Liver (tissue), 9 donors: Measurements from ENCODE around the gene KIRREL3. TPM values are rescaled to one million over a fixed set of nuclear protein-coding genes. Genes with fewer than 3 reads are reported as not detected.

Source experiments
- DNase-seq: peaks from one replicate; pipeline ENCODE4 v3.0.0-alpha.2; 2017; ENCODE audit warnings: low spot score
- H3K27ac ChIP-seq, 2 donors: one replicate each; pipeline ENCODE4 v1.7.0; 2013; ENCODE audit warnings: inconsistent platforms in 2 of 2, low read length in 2 of 2, control low read depth in 1 of 2, low read depth in 1 of 2, mild to moderate bottlenecking in 1 of 2
- H3K27me3 ChIP-seq, 4 donors: one replicate each; pipeline versions ENCODE4 v1.6.1 to v1.7.0; 2013; ENCODE audit warnings: low read length in 3 of 4, inconsistent platforms in 1 of 4, mild to moderate bottlenecking in 1 of 4, moderate library complexity in 1 of 4; ENCODE audit not compliant: control insufficient read depth in 4 of 4, insufficient read depth in 4 of 4
- H3K36me3 ChIP-seq, 4 donors: one replicate each; pipeline versions ENCODE4 v1.6.1 to v1.7.0; 2013; ENCODE audit warnings: low read length in 3 of 4, mild to moderate bottlenecking in 3 of 4, low read depth in 1 of 4, moderate library complexity in 1 of 4; ENCODE audit not compliant: control insufficient read depth in 4 of 4, insufficient read depth in 3 of 4
- H3K4me1 ChIP-seq, 4 donors: one replicate each; pipeline versions ENCODE4 v1.6.1 to v1.7.0; 2013; ENCODE audit warnings: low read length in 3 of 4, mild to moderate bottlenecking in 3 of 4, moderate library complexity in 1 of 4; ENCODE audit not compliant: control insufficient read depth in 4 of 4, insufficient read depth in 4 of 4
- H3K4me3 ChIP-seq, 3 donors: one replicate each; pipeline versions ENCODE4 v1.6.1 to v1.7.0; 2013; ENCODE audit warnings: low read length in 3 of 3, control low read depth in 1 of 3, low read depth in 1 of 3, mild to moderate bottlenecking in 1 of 3
- H3K9ac ChIP-seq, 2 donors: one replicate each; pipeline ENCODE4 v1.7.0; 2013; ENCODE audit warnings: low read length in 2 of 2, mild to moderate bottlenecking in 2 of 2, moderate library complexity in 2 of 2, control low read depth in 1 of 2, low read depth in 1 of 2
- H3K9me3 ChIP-seq, 4 donors: one replicate each; pipeline versions ENCODE4 v1.6.1 to v1.7.0; 2013; ENCODE audit warnings: low read length in 3 of 4; ENCODE audit not compliant: control insufficient read depth in 4 of 4
- EGR1 ChIP-seq, 2 donors: IDR thresholded peaks; 2 replicates each; pipeline ENCODE4 v1.6.1; 2016 to 2018; ENCODE audit warnings: antibody characterized with exemption in 2 of 2, low read depth in 2 of 2
- FOXA1 ChIP-seq: IDR thresholded peaks from 2 replicates; pipeline ENCODE4 v1.6.1; 2016; ENCODE audit warnings: antibody characterized with exemption
- FOXA2 ChIP-seq: IDR thresholded peaks from 2 replicates; pipeline ENCODE4 v1.6.1; 2016; ENCODE audit warnings: antibody characterized with exemption
- GABPA ChIP-seq, 2 donors: IDR thresholded peaks in 1 of 2; conservative IDR thresholded peaks in 1 of 2; 2 replicates each; pipeline ENCODE4 v1.6.1; 2016; ENCODE audit warnings: antibody characterized with exemption in 2 of 2, mild to moderate bottlenecking in 1 of 2, moderate library complexity in 1 of 2
- HNF4A ChIP-seq, 2 donors: conservative IDR thresholded peaks; 2 replicates each; pipeline ENCODE4 v1.6.1; 2016; ENCODE audit warnings: antibody characterized with exemption in 2 of 2, mild to moderate bottlenecking in 2 of 2
- HNF4G ChIP-seq: IDR thresholded peaks from 2 replicates; pipeline ENCODE4 v1.6.1; 2016; ENCODE audit warnings: antibody characterized with exemption
- JUND ChIP-seq, 2 donors: IDR thresholded peaks; 2 replicates each; pipeline ENCODE4 v1.6.1; 2016; ENCODE audit warnings: antibody characterized with exemption in 2 of 2
- NR2F2 ChIP-seq: IDR thresholded peaks from 2 replicates; pipeline ENCODE4 v1.6.1; 2016; ENCODE audit warnings: antibody characterized with exemption
- RAD21 ChIP-seq, 2 donors: IDR thresholded peaks; 2 replicates each; pipeline ENCODE4 v1.6.1; 2016; ENCODE audit warnings: antibody characterized with exemption in 2 of 2, mild to moderate bottlenecking in 2 of 2
- RXRA ChIP-seq, 2 donors: IDR thresholded peaks; 2 replicates each; pipeline ENCODE4 v1.6.1; 2017 to 2018; ENCODE audit warnings: antibody characterized with exemption in 2 of 2, mild to moderate bottlenecking in 1 of 2
- SP1 ChIP-seq: IDR thresholded peaks from 2 replicates; pipeline ENCODE4 v1.6.1; 2018; ENCODE audit warnings: antibody characterized with exemption, mild to moderate bottlenecking
- TAF1 ChIP-seq: conservative IDR thresholded peaks from 2 replicates; pipeline ENCODE4 v1.6.1; 2016; ENCODE audit warnings: antibody characterized with exemption, mild to moderate bottlenecking
- YY1 ChIP-seq: IDR thresholded peaks from 2 replicates; pipeline ENCODE4 v1.6.1; 2016; ENCODE audit warnings: antibody characterized with exemption, mild to moderate bottlenecking
- WGBS: extraction: QIAGEN DNeasy Blood & Tissue Kit; methylation state at CpG from one replicate; pipeline ENCODE4 v1.1.7; 2013; 5-methylcytosine and 5-hydroxymethylcytosine counted together
- polyA plus RNA-seq, 2 donors: library from polyadenylated mRNA; stranded (reverse) in 1 of 2; unstranded in 1 of 2; fragments of 200-250 nt in 1 of 2; fragments of >200 nt in 1 of 2; fragmentation: Nextera tagmentation in 1 of 2; extraction: Ambion mirVana in 1 of 2; gene quantifications; one replicate each; pipeline versions ENCODE4 v1.2.1 to v1.2.3, GENCODE V29; 2013 to 2015
- total RNA-seq, 2 donors: library from RNA; depleted of rRNA; stranded (reverse); fragments of >200 nt; gene quantifications; one replicate each; pipeline ENCODE4 v1.2.3, GENCODE V29; 2014
- TF ChIP-seq, protein P1 (sequence below): IDR thresholded peaks from 2 replicates; pipeline ENCODE4 v1.6.1; 2016; ENCODE audit warnings: antibody characterized with exemption, mild to moderate bottlenecking
- TF ChIP-seq, protein P2 (sequence below): IDR thresholded peaks from 2 replicates; pipeline ENCODE4 v1.6.1; 2016; ENCODE audit warnings: antibody characterized with exemption
- TF ChIP-seq, protein P3 (sequence below): fragments of 150-350 bp; IDR thresholded peaks from 2 replicates; pipeline ENCODE4 v1.5.1; 2017; ENCODE audit warnings: improper control_type of control experiment, low read depth, low read length; ENCODE audit not compliant: missing input control
- TF ChIP-seq, protein P4 (sequence below): IDR thresholded peaks from 2 replicates; pipeline ENCODE4 v1.6.1; 2016; ENCODE audit warnings: antibody characterized with exemption
- TF ChIP-seq, protein P5 (sequence below): IDR thresholded peaks from 2 replicates; pipeline ENCODE4 v1.6.1; 2016; ENCODE audit warnings: antibody characterized with exemption
- donor health status: healthy.
- donor health status: healthy.
- donor health status: healthy.
- donor health status: healthy.
- donor health status: healthy.

KIRREL3 gene
- total and polyA plus RNA-seq, 4 donors, result 0.03 to 0.29 (median 0.08) TPM; not detected in 1

DNA sequence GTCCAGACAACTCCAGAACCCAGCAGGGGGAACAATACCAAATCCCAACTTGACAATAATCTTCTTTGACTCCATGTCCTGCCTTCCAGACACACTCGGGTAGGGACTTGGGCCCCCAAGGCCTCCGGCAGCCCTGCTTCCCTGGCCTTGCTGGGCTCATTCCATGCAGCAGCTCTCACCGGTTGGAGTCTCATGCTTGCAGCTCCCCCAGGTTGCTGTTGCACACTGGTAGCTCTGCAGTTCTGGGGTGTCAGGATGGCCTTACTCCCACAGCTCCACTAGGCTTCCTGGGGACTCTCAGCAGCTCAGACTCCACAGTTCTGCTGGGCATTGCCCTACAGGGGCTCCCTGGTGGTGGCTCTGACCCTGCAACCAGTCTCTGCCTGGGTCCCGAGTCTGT lies 602.3 kb downstream of the KIRREL3 start:
- Histone ChIP-seq H3K27me3 (no peaks in the 10 kb centered on the region), H3K4me1 (peaks cover 0 to 1% (median 0%) of the 10 kb centered on the region in 4 donors), H3K4me3 (no peak overlapping the region), H3K9ac (no peak overlapping the region), H3K36me3 (no peaks in the 10 kb centered on the region), H3K9me3 (no peaks in the 10 kb centered on the region), H3K27ac (no peak overlapping the region)
- no peak for DNase-seq
- TF ChIP-seq NR2F2 (no peak), HNF4G (no peak), HNF4A (conservative IDR thresholded peaks at IDR 0.05) (no peak), FOXA1 (no peak), RXRA (IDR thresholded peaks at IDR 0.05) (no peak), SP1 (no peak), JUND (IDR thresholded peaks at IDR 0.05) (no peak), EGR1 (IDR thresholded peaks at IDR 0.05; ENCODE audit: low read depth in 2 of 2) (no peak), FOXA2 (no peak), RAD21 (IDR thresholded peaks at IDR 0.05) (no peak), YY1 (no peak), GABPA (IDR thresholded peaks at IDR 0.05 in 1 of 2, conservative IDR thresholded peaks at IDR 0.05 in 1 of 2) (no peak), TAF1 (no peak)
- TF ChIP-seq, protein P1, sequence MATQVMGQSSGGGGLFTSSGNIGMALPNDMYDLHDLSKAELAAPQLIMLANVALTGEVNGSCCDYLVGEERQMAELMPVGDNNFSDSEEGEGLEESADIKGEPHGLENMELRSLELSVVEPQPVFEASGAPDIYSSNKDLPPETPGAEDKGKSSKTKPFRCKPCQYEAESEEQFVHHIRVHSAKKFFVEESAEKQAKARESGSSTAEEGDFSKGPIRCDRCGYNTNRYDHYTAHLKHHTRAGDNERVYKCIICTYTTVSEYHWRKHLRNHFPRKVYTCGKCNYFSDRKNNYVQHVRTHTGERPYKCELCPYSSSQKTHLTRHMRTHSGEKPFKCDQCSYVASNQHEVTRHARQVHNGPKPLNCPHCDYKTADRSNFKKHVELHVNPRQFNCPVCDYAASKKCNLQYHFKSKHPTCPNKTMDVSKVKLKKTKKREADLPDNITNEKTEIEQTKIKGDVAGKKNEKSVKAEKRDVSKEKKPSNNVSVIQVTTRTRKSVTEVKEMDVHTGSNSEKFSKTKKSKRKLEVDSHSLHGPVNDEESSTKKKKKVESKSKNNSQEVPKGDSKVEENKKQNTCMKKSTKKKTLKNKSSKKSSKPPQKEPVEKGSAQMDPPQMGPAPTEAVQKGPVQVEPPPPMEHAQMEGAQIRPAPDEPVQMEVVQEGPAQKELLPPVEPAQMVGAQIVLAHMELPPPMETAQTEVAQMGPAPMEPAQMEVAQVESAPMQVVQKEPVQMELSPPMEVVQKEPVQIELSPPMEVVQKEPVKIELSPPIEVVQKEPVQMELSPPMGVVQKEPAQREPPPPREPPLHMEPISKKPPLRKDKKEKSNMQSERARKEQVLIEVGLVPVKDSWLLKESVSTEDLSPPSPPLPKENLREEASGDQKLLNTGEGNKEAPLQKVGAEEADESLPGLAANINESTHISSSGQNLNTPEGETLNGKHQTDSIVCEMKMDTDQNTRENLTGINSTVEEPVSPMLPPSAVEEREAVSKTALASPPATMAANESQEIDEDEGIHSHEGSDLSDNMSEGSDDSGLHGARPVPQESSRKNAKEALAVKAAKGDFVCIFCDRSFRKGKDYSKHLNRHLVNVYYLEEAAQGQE, result no peak
- TF ChIP-seq, protein P2, sequence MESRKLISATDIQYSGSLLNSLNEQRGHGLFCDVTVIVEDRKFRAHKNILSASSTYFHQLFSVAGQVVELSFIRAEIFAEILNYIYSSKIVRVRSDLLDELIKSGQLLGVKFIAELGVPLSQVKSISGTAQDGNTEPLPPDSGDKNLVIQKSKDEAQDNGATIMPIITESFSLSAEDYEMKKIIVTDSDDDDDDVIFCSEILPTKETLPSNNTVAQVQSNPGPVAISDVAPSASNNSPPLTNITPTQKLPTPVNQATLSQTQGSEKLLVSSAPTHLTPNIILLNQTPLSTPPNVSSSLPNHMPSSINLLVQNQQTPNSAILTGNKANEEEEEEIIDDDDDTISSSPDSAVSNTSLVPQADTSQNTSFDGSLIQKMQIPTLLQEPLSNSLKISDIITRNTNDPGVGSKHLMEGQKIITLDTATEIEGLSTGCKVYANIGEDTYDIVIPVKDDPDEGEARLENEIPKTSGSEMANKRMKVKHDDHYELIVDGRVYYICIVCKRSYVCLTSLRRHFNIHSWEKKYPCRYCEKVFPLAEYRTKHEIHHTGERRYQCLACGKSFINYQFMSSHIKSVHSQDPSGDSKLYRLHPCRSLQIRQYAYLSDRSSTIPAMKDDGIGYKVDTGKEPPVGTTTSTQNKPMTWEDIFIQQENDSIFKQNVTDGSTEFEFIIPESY, result no peak
- TF ChIP-seq, protein P3, sequence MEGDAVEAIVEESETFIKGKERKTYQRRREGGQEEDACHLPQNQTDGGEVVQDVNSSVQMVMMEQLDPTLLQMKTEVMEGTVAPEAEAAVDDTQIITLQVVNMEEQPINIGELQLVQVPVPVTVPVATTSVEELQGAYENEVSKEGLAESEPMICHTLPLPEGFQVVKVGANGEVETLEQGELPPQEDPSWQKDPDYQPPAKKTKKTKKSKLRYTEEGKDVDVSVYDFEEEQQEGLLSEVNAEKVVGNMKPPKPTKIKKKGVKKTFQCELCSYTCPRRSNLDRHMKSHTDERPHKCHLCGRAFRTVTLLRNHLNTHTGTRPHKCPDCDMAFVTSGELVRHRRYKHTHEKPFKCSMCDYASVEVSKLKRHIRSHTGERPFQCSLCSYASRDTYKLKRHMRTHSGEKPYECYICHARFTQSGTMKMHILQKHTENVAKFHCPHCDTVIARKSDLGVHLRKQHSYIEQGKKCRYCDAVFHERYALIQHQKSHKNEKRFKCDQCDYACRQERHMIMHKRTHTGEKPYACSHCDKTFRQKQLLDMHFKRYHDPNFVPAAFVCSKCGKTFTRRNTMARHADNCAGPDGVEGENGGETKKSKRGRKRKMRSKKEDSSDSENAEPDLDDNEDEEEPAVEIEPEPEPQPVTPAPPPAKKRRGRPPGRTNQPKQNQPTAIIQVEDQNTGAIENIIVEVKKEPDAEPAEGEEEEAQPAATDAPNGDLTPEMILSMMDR, result no peak
- TF ChIP-seq, protein P4, sequence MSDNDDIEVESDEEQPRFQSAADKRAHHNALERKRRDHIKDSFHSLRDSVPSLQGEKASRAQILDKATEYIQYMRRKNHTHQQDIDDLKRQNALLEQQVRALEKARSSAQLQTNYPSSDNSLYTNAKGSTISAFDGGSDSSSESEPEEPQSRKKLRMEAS, result no peak
- TF ChIP-seq, protein P5, sequence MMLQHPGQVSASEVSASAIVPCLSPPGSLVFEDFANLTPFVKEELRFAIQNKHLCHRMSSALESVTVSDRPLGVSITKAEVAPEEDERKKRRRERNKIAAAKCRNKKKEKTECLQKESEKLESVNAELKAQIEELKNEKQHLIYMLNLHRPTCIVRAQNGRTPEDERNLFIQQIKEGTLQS, result no peak
- WGBS, result 97% methylated on average over 4 of the region's 4 CpGs
